GM21737 (cell line): ENCODE measurements around the gene RALGPS1.

ENCODE experiments used
- ATAC-seq: cut with Tn5 transposase; IDR thresholded peaks from one replicate; pipeline ENCODE4 v1.9.1; 2021; ENCODE audit warnings: mild to moderate bottlenecking, moderate library complexity; ENCODE audit not compliant: unreplicated experiment

Gene RALGPS1

DNA sequence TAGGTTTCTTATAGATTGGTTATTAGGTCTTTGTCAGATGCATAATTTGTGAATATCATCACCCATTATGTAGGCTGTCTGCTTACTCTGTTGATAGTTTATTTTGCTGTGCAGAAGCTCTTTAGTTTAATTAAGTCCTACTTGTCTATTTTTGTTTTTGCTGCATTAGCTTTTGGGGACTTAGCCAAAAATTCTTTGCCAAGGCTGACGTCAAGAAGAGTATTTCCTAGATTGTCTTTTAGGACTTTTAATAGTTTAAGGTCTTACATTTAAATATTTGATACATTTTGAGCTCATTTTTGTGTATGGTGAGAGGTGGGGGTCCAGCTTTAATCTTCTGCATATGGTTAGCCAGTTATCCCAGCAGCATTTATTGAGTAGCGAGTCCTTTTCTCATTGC lies 232.7 kb downstream of the RALGPS1 start:
- ATAC-seq, result no peak

DNA sequence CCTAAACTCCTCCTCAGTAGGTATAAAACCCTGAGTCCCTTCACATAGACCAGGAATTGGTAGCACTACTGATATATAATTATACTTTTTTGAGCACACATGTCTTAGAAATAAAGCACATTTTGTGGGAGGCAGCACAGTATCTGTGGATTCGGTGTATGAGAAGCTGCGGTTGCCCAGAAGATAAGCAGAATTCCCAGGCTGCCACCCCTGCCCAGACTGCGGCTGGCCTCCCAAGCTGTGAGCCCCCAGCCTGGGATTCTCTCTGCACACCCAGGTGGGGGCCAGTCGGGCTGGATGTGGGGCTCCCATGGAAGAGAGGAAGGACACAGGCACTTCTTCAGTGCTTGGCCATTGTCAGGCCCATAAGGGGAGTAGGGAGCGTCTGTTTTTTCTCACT lies 233.4 kb downstream of the RALGPS1 start:
- no peak for ATAC-seq

DNA sequence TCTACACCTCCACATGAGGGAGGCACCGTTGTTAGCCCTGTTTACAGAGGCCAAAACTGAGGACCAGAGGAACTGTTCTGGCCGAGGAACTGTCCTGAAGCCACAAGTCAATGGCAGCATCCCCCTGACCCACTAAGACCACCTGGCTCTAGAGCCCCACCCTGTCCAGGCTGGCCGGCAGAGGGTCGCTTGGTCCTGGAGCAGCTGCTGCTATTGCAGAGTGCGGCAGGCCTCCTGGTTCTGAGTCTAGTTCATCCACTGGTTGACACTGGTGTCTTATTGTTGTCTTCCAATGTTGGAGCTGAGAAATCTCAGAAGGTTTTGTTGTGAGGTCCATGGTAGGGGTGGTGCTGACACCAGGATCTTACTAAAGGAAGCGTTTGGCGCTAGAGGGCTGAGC lies 234.4 kb downstream of the RALGPS1 start:
- ATAC-seq, result no peak

GRCh38 chr9:127149463-127150390 lies 235.1 kb downstream of the RALGPS1 start:
- ATAC-seq, result no peak

GRCh38 chr9:127153501-127153900 lies 238.9 kb downstream of the RALGPS1 start:
- ATAC-seq, result no peak

- ATAC-seq, result no peak
These were observed 239.4 kb downstream of the RALGPS1 start for GRCh38 chr9:127154003-127154389.

- peak; percentile 64 for ATAC-seq
These were observed 240.0 kb downstream of the RALGPS1 start for GRCh38 chr9:127154390-127155191.

GRCh38 chr9:127155314-127155960 lies 240.9 kb downstream of the RALGPS1 start:
- ATAC-seq, result no peak

DNA sequence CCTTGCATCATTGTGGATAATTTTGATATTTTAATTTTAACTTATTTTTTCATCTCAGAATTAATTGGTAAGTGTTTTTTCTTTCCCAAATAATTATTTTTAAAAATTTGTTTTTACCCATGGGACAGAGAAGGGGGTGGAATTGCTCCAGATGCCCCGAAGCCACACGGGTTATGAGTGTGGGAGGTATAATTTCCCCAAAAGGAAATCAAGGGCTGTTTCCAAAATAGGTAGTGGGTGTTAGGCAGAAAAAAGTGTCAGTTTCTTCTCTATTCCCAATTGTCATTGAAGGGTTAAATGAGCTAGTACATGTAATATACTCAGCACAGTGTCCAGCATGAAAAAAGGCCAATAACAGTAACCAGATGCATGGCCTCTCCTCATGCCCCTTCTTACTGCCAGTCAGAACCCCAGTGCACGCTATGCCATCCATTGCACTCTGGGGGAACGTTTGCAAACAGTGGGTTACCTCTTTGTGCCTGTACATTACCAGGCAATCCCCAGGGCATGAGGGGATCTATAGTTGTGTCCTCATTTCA lies 244.3 kb downstream of the RALGPS1 start:
- ATAC-seq, result no peak

DNA sequence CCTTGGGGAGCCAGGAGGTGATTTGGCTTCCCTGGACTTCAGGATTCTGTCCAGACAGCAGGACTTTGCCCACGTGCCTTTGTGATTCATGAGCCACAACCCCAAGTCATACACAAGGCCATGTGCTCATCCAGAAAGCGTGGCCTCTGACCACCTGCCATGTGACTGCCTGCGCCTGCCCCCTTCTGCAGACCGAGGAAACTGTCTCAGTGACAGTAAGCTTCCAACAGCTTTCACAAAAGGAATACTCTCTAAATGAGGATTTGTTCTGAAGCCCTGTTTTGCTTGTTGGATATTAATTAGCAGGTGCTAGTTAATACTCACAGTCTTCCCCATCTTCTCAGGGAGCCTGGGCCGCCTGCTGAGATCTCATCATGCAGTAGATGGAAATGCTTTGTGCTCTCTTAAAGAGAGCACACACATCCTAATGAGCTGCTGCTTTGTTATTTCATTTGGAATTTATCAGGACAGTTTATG lies 244.8 kb downstream of the RALGPS1 start:
- no peak for ATAC-seq

- no peak for ATAC-seq
These were observed 245.5 kb downstream of the RALGPS1 start for GRCh38 chr9:127159949-127160610.

- ATAC-seq, result no peak
These were observed 246.6 kb downstream of the RALGPS1 start for GRCh38 chr9:127161081-127161624.

DNA sequence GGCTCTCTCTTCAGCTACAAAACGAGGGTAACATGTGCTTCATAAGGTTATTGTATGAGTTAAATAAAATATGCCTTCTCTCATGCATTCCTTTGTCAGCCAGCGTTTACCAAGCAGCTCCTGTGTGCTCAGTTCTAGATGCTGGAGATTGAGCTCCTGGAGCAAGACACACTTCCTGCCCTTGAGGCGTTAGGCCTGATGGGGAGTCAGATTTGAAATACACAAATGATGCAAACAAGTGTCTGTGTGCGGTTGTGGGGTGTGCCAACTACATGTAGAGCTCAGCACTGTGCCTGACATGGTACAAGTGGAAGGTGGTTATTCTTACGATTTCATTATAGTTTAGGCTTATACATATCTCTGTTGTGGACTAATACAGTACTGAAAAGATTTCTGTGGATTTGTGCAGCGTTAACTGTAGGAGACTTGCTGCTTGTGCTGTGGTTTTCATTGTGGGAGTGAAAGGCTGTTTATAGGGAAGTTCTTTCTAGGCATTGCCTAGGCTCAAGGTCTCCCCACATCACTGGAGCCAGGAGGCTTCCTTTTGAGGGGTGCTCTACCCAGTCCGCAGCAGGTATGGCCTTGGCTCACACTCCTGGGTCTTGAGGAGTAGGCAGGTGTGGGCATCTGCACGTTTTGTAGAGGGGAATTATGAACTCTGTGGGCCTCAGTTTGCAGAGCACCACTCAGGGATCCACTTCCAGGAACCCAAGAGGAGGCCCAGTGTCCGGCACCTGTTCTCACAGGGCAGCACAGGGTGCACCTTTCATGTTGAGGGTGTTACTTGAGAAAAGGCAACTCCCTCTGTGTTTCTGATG lies 247.7 kb downstream of the RALGPS1 start:
- ATAC-seq, result no peak

GRCh38 chr9:127162864-127163365 lies 248.3 kb downstream of the RALGPS1 start:
- ATAC-seq, result no peak

DNA sequence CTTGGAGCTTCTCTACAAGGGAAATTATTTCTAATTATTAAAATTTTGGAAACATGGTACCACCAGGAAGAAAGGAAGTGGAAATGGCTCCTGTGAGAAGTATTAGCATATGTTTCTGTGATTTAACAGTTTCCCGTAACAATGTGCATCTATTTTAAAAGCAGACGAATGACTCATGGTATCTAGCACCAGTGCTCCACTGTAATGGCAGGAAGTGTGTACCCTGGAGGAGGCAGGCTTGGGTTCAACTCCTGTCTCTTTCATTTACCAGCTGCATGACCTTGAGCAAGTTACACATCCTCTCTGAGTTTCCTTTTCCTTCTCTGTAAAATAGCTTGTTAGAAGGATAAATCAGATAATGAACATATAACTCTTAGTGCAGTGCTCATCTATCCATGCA lies 248.8 kb downstream of the RALGPS1 start:
- ATAC-seq, result no peak

GRCh38 chr9:127165116-127165515 lies 250.5 kb downstream of the RALGPS1 start:
- no peak for ATAC-seq

GRCh38 chr9:127166111-127166510 lies 251.5 kb downstream of the RALGPS1 start:
- peak; percentile 7 for ATAC-seq

GRCh38 chr9:127166651-127167524 lies 252.3 kb downstream of the RALGPS1 start:
- peak; percentile 64 for ATAC-seq
